Measurements from ENCODE around the gene KIAA1549. TPM values are rescaled to one million over a fixed set of nuclear protein-coding genes. Genes with fewer than 3 reads are reported as not detected.
A peak's percentile ranks its signal among the peaks of the same experiment; 100 is the strongest.

KIAA1549 gene
- total RNA-seq, 1 donor from 2014 or later = 5.7 TPM

DNA sequence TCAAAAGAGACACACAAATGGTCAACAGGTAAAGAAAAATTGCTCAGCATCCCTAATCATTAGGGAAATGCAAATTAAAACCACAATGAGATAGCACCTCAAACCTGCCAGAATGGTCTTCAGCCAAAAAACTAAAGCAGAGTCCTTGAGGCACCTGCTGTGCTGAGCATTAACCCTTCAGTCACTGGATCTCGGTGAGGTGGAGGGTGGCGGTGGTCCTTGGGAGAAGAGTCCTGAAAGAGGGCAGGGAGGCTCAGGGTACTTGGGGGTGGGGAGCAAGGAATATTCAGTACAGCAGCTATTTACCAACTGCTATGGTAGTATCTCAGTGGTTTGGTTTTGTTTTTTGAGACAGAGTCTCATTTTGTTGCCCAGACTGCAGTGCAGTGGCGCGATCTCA lies 7.1 kb downstream of the KIAA1549 start:
- DNase-seq = no peak
- intact Hi-C loops (cut with DNase I) = no loop called here
- no peaks in the 10 kb centered on the region for H3K9me3 ChIP-seq
- no peaks in the 10 kb centered on the region for H3K36me3 ChIP-seq
- no peak for TF ChIP-seq CTCF (IDR thresholded peaks at IDR 0.05)
- H3K27ac ChIP-seq = no peak overlapping the region
- no peaks in the 10 kb centered on the region for H3K4me1 ChIP-seq
- no peak for ATAC-seq
- no peak overlapping the region for H3K4me3 ChIP-seq
- H3K27me3 ChIP-seq = no peaks in the 10 kb centered on the region

DNA sequence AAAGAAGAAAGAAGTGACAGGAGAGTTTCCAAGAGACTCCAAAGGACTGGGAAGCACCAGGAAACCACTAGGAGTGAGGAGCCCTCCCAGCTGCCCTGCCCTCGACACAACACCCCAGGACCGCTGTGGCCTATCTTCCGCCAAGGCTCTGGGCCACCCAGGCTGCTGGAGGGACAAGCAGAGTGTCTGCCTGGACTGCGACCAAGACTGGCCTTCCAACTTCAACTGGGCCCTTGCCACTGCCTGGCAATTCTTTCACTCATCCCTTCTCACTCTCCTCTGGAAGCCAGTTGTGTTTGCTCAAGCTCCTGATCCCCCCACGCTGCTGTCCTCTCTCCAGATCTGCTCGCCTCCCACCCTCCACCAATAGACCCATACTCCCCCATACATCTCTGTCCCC lies 10.2 kb downstream of the KIAA1549 start:
- H3K4me1 ChIP-seq = no peaks in the 10 kb centered on the region
- H3K4me3 ChIP-seq = no peak overlapping the region
- intact Hi-C loops (cut with DNase I) = no loop called here
- no peaks in the 10 kb centered on the region for H3K9me3 ChIP-seq
- no peak for TF ChIP-seq CTCF (IDR thresholded peaks at IDR 0.05)
- no peaks in the 10 kb centered on the region for H3K36me3 ChIP-seq
- no peak for DNase-seq
- H3K27me3 ChIP-seq = no peaks in the 10 kb centered on the region
- no peak overlapping the region for H3K27ac ChIP-seq
- ATAC-seq = no peak

GRCh38 chr7:138970446-138970845 lies 10.7 kb downstream of the KIAA1549 start:
- no peaks in the 10 kb centered on the region for H3K27me3 ChIP-seq
- no peaks in the 10 kb centered on the region for H3K36me3 ChIP-seq
- H3K4me1 ChIP-seq = no peaks in the 10 kb centered on the region
- ATAC-seq (no peak), DNase-seq (no peak)
- no peak for TF ChIP-seq CTCF (IDR thresholded peaks at IDR 0.05)
- H3K4me3 ChIP-seq = no peak overlapping the region
- no peak overlapping the region for H3K27ac ChIP-seq
- no peaks in the 10 kb centered on the region for H3K9me3 ChIP-seq
- intact Hi-C loops (cut with DNase I) = no loop called here

DNA sequence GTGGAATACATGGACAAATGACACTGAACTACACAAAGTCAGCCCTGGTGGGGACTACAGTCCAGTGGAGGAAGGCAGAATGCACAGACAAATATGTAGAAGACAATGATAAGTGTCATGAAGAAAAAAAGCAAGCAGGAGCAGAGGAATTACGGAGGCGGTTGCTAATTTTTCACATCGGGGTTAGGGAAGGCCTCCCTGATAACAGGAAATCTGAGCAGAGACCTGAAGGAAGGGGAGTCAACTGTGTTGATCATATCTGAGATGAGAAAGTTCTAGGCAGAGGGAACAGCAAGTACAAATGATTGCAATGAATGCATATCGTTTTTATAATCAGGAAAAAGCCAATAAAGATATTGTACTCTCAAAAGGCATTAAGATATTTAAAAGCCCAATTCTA lies 14.0 kb downstream of the KIAA1549 start:
- intact Hi-C loops (cut with DNase I) = no loop called here
- peaks cover 9% of the 10 kb centered on the region for H3K4me1 ChIP-seq
- ATAC-seq = no peak
- H3K27ac ChIP-seq = peak overlapping the region; percentile 14
- DNase-seq = no peak
- no peak for TF ChIP-seq CTCF (IDR thresholded peaks at IDR 0.05)
- no peaks in the 10 kb centered on the region for H3K36me3 ChIP-seq
- H3K4me3 ChIP-seq = no peak overlapping the region
- no peaks in the 10 kb centered on the region for H3K27me3 ChIP-seq
- H3K9me3 ChIP-seq = no peaks in the 10 kb centered on the region

DNA sequence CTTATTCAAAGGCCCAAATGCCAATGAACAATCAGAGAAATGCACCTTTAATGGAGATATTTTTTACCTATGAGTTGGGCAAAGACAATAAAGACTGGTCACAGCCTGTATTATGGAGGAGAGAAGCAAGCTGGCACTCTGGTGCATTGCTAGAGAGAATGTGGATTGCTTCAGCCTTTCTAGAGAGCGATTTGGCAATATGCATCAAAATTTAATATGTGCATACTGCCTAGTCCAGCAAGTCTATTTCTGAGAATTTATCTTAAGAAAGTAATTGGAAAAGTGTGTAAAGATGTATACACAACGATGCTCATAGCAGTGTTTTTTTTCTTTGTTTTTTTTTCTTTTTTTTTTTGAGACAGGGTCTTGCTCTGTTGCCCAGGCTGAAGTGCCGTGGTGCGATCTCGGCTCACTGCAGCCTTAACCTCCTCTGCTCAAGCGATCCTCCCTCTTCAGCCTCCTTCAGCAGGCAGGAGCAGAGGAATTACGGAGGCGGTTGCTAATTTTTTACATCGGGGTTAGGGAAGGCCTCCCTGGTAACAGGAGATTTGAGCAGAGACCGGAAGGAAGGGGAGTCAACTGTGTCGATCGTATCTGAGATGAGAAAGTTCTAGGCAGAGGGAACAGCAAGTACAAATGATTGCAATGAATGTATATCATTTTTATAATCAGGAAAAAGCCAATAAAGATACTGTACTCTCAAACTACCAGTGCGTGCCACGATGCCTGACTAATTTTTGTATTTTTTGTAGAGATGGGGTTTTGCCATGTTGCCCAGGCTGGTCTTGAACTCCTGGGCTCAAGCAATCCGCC lies 16.4 kb downstream of the KIAA1549 start:
- ATAC-seq = no peak
- Histone ChIP-seq H3K27me3 (no peaks in the 10 kb centered on the region), H3K4me1 (peaks cover 14% of the 10 kb centered on the region), H3K27ac (no peak overlapping the region), H3K4me3 (no peak overlapping the region), H3K36me3 (no peaks in the 10 kb centered on the region), H3K9me3 (no peaks in the 10 kb centered on the region)
- TF ChIP-seq CTCF (IDR thresholded peaks at IDR 0.05) = no peak
- DNase-seq = no peak
- intact Hi-C loops (cut with DNase I) = no loop called here

Measured in upper lobe of right lung (tissue), 1 donor.